KMS-11 (cell line): ENCODE results near the gene HMSD.
"Not testable (repeated sequence)": the region's sequence is repeated elsewhere in the genome, so short reads cannot be mapped to it uniquely, and the experiment has no call there.

ENCODE experiments used
- H2AFZ ChIP-seq: fragments of 200-600 bp; sonication (generic); 2 replicates; pipeline ENCODE4 v1.6.1; 2016; ENCODE audit warnings: antibody characterized with exemption, mixed run types, low read depth
- H3K27ac ChIP-seq: fragments of 200-600 bp; sonication (generic); 2 replicates; pipeline ENCODE4 v1.6.1; 2016; ENCODE audit warnings: mild to moderate bottlenecking, mixed run types
- H3K27me3 ChIP-seq: fragments of 200-600 bp; sonication (generic); 2 replicates; pipeline ENCODE4 v1.6.1; 2017; ENCODE audit warnings: mild to moderate bottlenecking, low read depth, mixed run types, moderate library complexity; ENCODE audit not compliant: insufficient read depth
- H3K36me3 ChIP-seq: fragments of 200-600 bp; sonication (generic); 2 replicates; pipeline ENCODE4 v1.6.1; 2017; ENCODE audit warnings: mild to moderate bottlenecking, mixed run types; ENCODE audit not compliant: insufficient read depth
- H3K4me1 ChIP-seq: fragments of 200-600 bp; sonication (generic); 2 replicates; pipeline ENCODE4 v1.6.1; 2016; ENCODE audit warnings: mild to moderate bottlenecking, low read depth, mixed run types; ENCODE audit not compliant: poor library complexity, severe bottlenecking
- H3K4me2 ChIP-seq: fragments of 200-600 bp; sonication (generic); 2 replicates; pipeline ENCODE4 v1.7.0; 2016; ENCODE audit warnings: mild to moderate bottlenecking, mixed run types
- H3K4me3 ChIP-seq: fragments of 200-600 bp; sonication (generic); IDR thresholded peaks from 2 replicates; pipeline ENCODE4 v1.6.1; 2017; ENCODE audit warnings: low read depth, low read length, mixed read lengths; ENCODE audit not compliant: insufficient read depth
- H3K79me2 ChIP-seq: fragments of 200-600 bp; sonication (generic); 2 replicates; pipeline ENCODE4 v1.6.1; 2016; ENCODE audit warnings: low read depth, mixed run types; ENCODE audit not compliant: insufficient read depth
- H3K9ac ChIP-seq: fragments of 200-600 bp; sonication (generic); 2 replicates; pipeline ENCODE4 v1.6.1; 2016; ENCODE audit warnings: mild to moderate bottlenecking, mixed run types
- H4K20me1 ChIP-seq: fragments of 200-600 bp; sonication (generic); 2 replicates; pipeline ENCODE4 v1.6.1; 2016; ENCODE audit warnings: mild to moderate bottlenecking, mixed run types; ENCODE audit not compliant: insufficient read depth
- CTCF ChIP-seq: fragments of 200-600 bp; sonication (generic); conservative IDR thresholded peaks from 2 replicates; pipeline ENCODE4 v1.6.1; 2017; ENCODE audit warnings: low read depth, mild to moderate bottlenecking, antibody characterized with exemption, low read length, moderate library complexity, mixed read lengths

Gene HMSD

DNA sequence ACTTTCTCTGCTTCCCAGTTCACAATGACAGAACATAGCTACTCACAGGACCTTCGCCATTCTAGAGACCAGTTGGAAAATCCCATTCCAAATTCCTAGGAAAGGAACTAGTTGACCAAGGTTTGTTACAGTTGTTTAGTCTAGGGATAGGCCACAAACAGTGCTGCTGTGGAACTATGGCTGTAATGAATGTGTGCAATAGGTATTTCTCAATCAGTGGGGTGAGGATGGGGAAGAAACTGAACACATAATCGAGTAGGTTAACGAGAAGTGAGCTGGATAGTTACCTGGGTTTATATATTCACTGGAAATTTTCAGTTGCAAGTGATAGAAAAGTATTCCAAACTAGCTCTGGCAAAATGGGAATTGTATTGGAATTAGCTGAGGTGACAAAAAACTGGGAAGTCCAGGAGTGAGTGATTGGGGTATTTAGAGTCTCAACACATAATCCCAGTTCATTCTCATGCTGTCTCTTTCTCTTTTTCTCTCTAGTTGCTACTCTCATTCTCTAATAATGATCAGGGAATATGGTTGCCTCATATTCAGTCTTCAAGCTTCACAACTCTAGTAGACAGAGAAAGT lies 18.2 kb upstream of the HMSD start:
- Histone ChIP-seq H4K20me1 (no peaks in the 10 kb centered on the region), H3K9ac (no peak overlapping the region), H3K36me3 (no peaks in the 10 kb centered on the region), H3K27ac (no peak overlapping the region), H3K4me3 (no peak overlapping the region), H3K4me1 (peaks cover 4% of the 10 kb centered on the region), H3K4me2 (no peak overlapping the region), H3K79me2 (no peaks in the 10 kb centered on the region), H3K27me3 (no peaks in the 10 kb centered on the region), H2AFZ (no peak overlapping the region)
- no peak for TF ChIP-seq CTCF

DNA sequence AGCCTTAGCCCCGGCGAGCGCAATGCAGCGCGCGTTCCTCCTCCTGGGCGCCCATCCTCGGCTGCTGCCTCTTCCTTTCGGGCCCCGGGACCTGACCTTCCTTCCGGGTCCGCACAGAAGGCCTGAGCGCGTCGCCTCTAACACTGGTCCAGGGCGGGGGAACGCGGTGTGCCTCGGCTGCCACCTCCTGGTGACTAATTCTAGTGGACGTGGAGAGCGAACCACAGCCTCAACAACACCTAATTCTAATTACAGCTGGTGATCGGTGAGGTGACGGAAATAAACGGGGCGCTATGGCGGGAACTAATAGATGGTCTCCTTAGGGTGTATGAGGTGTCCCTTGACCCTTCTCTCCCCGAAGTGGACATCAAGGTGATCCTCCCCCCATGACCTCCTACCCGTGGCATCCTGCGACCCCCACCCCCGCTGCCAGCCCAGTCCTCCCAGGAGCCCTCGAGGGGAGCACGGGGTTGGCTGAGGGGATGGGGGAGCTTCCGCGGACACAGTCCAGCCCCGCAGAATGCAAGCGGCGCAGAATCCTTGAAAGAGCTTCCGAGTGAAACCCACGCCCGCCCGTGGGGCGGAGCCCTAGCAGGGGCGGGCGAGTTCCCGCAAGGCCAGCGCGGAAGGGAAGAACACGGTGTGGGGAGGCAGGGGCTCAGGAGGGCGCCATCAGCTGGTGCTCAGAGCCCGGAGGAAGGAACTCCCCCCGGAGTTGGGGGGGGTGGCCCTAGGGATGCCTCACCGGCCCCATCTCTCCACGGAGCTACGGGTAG lies 12.8 kb upstream of the HMSD start:
- Histone ChIP-seq H3K4me1 (peaks cover 4% of the 10 kb centered on the region), H4K20me1 (no peaks in the 10 kb centered on the region), H3K4me2 (peak overlapping the region; percentile 93), H3K27me3 (no peaks in the 10 kb centered on the region), H3K27ac (no peak overlapping the region), H2AFZ (peak overlapping the region; percentile 99), H3K4me3 (no peak overlapping the region), H3K79me2 (no peaks in the 10 kb centered on the region), H3K9ac (peak overlapping the region; percentile 39; the same call in 1 of the 2 replicates), H3K36me3 (no peaks in the 10 kb centered on the region)
- TF ChIP-seq CTCF, result peak; percentile 89

- peak overlapping the region; percentile 99 for H2AFZ ChIP-seq
- H3K4me3 ChIP-seq, result no peak overlapping the region
- no peak overlapping the region for H3K27ac ChIP-seq
- H3K4me2 ChIP-seq, result no peak overlapping the region; the same call in 1 of the 2 replicates
- peaks cover 4% of the 10 kb centered on the region for H3K4me1 ChIP-seq
- H3K9ac ChIP-seq, result no peak overlapping the region
- H4K20me1 ChIP-seq, result no peaks in the 10 kb centered on the region
- H3K36me3 ChIP-seq, result no peaks in the 10 kb centered on the region
- H3K27me3 ChIP-seq, result no peaks in the 10 kb centered on the region
- TF ChIP-seq CTCF, result no peak
- H3K79me2 ChIP-seq, result no peaks in the 10 kb centered on the region
Observed at GRCh38 chr18:63936932-63937393, 12.1 kb upstream of the HMSD start.

DNA sequence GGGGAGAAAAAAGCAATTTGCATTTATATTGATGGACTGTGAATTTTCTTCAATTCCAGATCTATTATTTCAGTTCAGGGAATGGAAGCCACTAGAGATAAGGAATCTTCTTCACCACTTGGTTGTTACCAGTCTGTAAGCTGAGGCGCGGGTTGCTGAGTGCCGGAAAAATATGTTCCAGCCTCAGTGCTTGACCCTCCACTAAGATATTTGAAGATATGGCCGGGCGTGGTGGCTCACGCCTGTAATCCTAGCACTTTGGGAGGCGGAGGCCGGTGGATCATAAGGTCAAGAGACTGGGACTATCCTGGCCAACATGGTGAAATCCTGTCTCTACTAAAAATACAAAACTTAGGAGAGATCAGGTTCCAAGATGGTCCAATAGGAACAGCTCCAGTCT lies 9.1 kb upstream of the HMSD start:
- H2AFZ ChIP-seq, result no peak overlapping the region
- no peak overlapping the region for H3K27ac ChIP-seq
- H3K4me3 ChIP-seq, result no peak overlapping the region
- no peak for TF ChIP-seq CTCF
- no peaks in the 10 kb centered on the region for H4K20me1 ChIP-seq
- H3K9ac ChIP-seq, result no peak overlapping the region
- H3K4me1 ChIP-seq, result peaks cover 4% of the 10 kb centered on the region
- H3K79me2 ChIP-seq, result no peaks in the 10 kb centered on the region
- no peak overlapping the region for H3K4me2 ChIP-seq
- H3K36me3 ChIP-seq, result no peaks in the 10 kb centered on the region
- no peaks in the 10 kb centered on the region for H3K27me3 ChIP-seq

DNA sequence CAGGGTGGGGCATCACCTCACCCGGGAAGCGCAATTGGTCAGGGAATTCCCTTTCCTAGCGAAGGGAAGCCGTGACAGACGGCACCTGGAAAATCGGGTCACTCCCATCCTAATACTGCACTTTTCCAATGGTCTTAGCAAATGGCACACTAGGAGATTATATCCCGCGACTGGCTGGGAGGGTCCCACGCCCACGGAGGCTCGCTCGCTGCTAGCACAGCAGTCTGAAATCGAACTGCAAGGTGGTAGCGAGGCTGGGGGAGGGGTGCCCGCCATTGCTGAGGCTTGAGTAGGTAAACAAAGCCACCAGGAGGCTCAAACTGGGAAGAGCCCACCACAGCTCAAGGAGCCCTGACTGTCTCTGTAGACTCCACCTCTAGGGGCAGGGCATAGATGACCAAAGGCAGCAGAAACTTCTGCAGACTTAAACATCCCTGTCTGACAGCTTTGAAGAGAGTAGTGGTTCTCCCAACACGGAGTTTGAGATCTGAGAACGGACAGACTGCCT lies 8.5 kb upstream of the HMSD start:
- H3K4me2 ChIP-seq, H4K20me1 ChIP-seq, H3K4me3 ChIP-seq, H3K79me2 ChIP-seq, H2AFZ ChIP-seq, H3K27ac ChIP-seq, H3K9ac ChIP-seq, H3K36me3 ChIP-seq, H3K4me1 ChIP-seq, H3K27me3 ChIP-seq: not testable (repeated sequence)
